GM12873 (cell line): ENCODE data around the gene PWWP2A.

Source experiments
- CTCF ChIP-seq: IDR thresholded peaks from 2 replicates; pipeline ENCODE4 v1.5.1; 2012; ENCODE audit warnings: low read depth, mild to moderate bottlenecking, moderate library complexity, low read length, control low read depth; ENCODE audit not compliant: insufficient read depth; ENCODE audit errors: missing control alignments

Gene PWWP2A

GRCh38 chr5:160118349-160119141 lies 705 bp downstream of the PWWP2A start:
- TF ChIP-seq CTCF: peak; percentile 26

- no peak for TF ChIP-seq CTCF
Observed at GRCh38 chr5:160116991-160117390, 2.3 kb downstream of the PWWP2A start.

- no peak for TF ChIP-seq CTCF
Observed at GRCh38 chr5:160108124-160108523, 11.1 kb downstream of the PWWP2A start.

GRCh38 chr5:160105686-160106360 lies 13.4 kb downstream of the PWWP2A start:
- no peak for TF ChIP-seq CTCF

- no peak for TF ChIP-seq CTCF
Observed at GRCh38 chr5:160097991-160098390, 21.3 kb downstream of the PWWP2A start.

- TF ChIP-seq CTCF: no peak
Observed at GRCh38 chr5:160096178-160096577, 23.1 kb downstream of the PWWP2A start.

GRCh38 chr5:160092960-160093707 lies 26.1 kb downstream of the PWWP2A start:
- TF ChIP-seq CTCF: no peak
